HG03565 (cell line): ENCODE data around the gene DLL4.

ENCODE experiments used
- ATAC-seq: cut with Tn5 transposase; IDR thresholded peaks from one replicate; pipeline ENCODE4 v1.9.1; 2021; ENCODE audit warnings: mild to moderate bottlenecking, moderate library complexity; ENCODE audit not compliant: unreplicated experiment

The DLL4 gene

DNA sequence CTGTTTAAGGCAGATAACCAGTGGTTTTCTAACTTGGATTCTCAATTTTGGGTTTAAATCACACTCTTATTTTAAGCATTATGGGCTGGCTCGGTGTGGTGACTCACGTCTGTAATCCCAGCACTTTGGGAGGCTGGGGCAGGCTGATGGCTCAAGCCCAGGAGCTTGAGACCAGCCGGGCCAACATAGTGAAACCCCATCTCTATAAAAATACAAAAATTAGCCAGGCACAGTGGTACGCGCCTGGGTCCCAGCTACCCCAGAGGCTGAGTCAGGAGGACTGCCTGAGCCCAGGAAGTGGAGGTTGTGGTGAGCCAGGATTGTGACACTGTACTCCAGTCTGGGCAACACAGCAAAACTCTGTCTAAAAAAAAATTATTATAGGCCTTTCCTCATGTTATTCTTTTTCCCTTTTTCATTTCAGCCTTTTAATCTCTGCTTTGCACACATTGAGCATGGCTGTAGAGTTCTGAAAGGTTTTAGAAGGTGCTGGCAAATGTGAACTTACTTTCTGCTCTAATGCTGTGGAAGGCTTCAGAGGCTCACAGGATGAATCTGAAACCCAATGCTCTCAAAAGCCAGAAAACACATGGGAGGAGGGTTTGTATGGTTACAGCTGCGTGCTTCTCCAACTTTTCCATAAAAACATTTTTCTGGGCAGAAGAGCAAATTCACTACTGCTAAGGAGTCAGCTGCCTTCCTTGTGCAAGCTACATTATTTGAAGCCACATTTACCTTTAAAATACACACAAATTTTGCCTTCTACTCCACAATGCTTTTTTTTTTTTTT lies 56.6 kb downstream of the DLL4 start:
- no peak for ATAC-seq

DNA sequence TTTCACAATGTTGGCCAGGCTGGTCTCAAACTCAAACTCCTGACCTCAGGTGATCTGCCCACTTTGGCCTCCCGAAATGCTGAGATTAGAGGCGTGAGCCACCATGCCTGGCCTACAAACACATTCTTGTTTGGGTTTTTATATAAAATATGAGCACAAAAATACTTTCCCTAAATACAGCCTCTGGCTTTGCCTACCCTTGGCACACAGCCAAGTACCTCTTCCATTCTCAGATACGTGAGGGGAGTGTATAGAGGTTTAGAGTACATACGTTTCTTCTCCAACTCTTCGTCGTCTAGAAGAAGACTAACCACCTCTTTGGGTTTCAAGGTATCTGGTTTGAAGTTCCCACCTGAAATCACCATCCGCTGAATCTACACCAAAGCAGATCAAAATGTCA lies 57.7 kb downstream of the DLL4 start:
- ATAC-seq, result no peak

DNA sequence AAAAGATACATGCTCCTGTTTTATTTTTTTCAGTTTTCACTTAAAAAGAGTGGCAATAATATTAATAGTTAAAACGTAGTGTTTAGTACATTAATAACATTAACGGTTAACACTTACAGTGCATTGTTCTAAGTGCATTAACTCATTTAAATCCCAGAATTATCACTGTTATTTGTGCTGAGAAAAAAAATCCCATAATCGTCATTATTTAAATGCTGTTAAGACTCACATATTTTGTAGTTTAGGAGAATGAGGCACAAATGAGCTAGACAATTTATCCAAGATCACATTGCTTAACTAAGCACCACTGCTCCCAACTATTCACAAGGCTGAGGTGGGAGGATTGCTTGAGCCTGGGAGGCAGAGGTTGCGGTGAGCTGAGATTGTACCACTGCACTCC lies 59.0 kb downstream of the DLL4 start:
- ATAC-seq, result no peak
